Mesenteric fat pad (tissue), 1 donor: Measurements from ENCODE around the gene SMCO2. TPM values are rescaled to one million over a fixed set of nuclear protein-coding genes. Genes with fewer than 3 reads are reported as not detected.

Experiments used
- DNase-seq: peaks from one replicate; pipeline ENCODE4 v3.0.0-alpha.2; 2020; ENCODE audit warnings: low spot score
- total RNA-seq: library from RNA; stranded (reverse); fragmentation: NEBNext Ultra II Directional; extraction: Animal tissue kit (Norgen Biotek cat#: 25700); gene quantifications from one replicate; pipeline ENCODE4 v1.2.1, GENCODE V29; 2021
- donor health status: DM: yes; HTN: yes; CAD: no.

SMCO2 gene
- total RNA-seq, 1 donor from 2014 or later = not detected

- DNase-seq = no peak
These were observed 51.6 kb downstream of the SMCO2 start for GRCh38 chr12:27498149-27498548.

- DNase-seq = no peak
These were observed 52.2 kb downstream of the SMCO2 start for GRCh38 chr12:27498761-27499160.

GRCh38 chr12:27499377-27499776, 52.8 kb downstream of the SMCO2 start:
- DNase-seq = no peak

GRCh38 chr12:27500546-27500945, 54.0 kb downstream of the SMCO2 start:
- DNase-seq = no peak

GRCh38 chr12:27502021-27502435, 55.5 kb downstream of the SMCO2 start:
- DNase-seq = no peak

GRCh38 chr12:27504507-27504906, 58.0 kb downstream of the SMCO2 start:
- no peak for DNase-seq

- DNase-seq = no peak
These were observed 58.6 kb downstream of the SMCO2 start for GRCh38 chr12:27505109-27505508.

GRCh38 chr12:27505761-27506160, 59.2 kb downstream of the SMCO2 start:
- no peak for DNase-seq

GRCh38 chr12:27506645-27507189, 60.2 kb downstream of the SMCO2 start:
- DNase-seq = no peak

GRCh38 chr12:27508736-27509431, 62.3 kb downstream of the SMCO2 start:
- no peak for DNase-seq

- no peak for DNase-seq
These were observed 64.6 kb downstream of the SMCO2 start for GRCh38 chr12:27511031-27511722.

- no peak for DNase-seq
These were observed 65.1 kb downstream of the SMCO2 start for GRCh38 chr12:27511723-27512045.

GRCh38 chr12:27513155-27513824, 66.8 kb downstream of the SMCO2 start:
- DNase-seq = no peak

GRCh38 chr12:27515671-27516070, 69.1 kb downstream of the SMCO2 start:
- DNase-seq = no peak

- no peak for DNase-seq
These were observed 70.1 kb downstream of the SMCO2 start for GRCh38 chr12:27516625-27517024.

- no peak for DNase-seq
These were observed 71.0 kb downstream of the SMCO2 start for GRCh38 chr12:27517546-27517945.

- DNase-seq = no peak
These were observed 71.6 kb downstream of the SMCO2 start for GRCh38 chr12:27517961-27518665.

- DNase-seq = no peak
These were observed 74.5 kb downstream of the SMCO2 start for GRCh38 chr12:27521066-27521465.

GRCh38 chr12:27521981-27522380, 75.4 kb downstream of the SMCO2 start:
- no peak for DNase-seq

- DNase-seq = no peak
These were observed 76.7 kb downstream of the SMCO2 start for GRCh38 chr12:27523305-27523641.

GRCh38 chr12:27523642-27524493, 77.3 kb downstream of the SMCO2 start, which contains the start of gene PPFIBP1:
PPFIBP1 (plus strand) TSS chr12:27524206; CDS start chr12:27633397, 109,191 bp downstream.
- DNase-seq = peak; percentile 99
